NB4 (cell line): ENCODE measurements around the gene NT5DC4.

Source experiments
- MAX ChIP-seq: IDR thresholded peaks from 2 replicates; pipeline ENCODE4 v1.6.1; 2011; ENCODE audit warnings: low read depth, low read length
- MYC ChIP-seq: IDR thresholded peaks from 2 replicates; pipeline ENCODE4 v1.6.1; 2011; ENCODE audit warnings: low read depth, low read length
- POLR2A ChIP-seq: IDR thresholded peaks from 2 replicates; pipeline ENCODE4 v1.6.1; 2011; ENCODE audit warnings: mild to moderate bottlenecking; ENCODE audit not compliant: insufficient read length; ENCODE audit errors: extremely low read depth
- TF ChIP-seq, protein P1 (sequence below): IDR thresholded peaks from one replicate; pipeline ENCODE4 v1.5.1; 2012; ENCODE audit warnings: low read depth, low read length

DNA sequence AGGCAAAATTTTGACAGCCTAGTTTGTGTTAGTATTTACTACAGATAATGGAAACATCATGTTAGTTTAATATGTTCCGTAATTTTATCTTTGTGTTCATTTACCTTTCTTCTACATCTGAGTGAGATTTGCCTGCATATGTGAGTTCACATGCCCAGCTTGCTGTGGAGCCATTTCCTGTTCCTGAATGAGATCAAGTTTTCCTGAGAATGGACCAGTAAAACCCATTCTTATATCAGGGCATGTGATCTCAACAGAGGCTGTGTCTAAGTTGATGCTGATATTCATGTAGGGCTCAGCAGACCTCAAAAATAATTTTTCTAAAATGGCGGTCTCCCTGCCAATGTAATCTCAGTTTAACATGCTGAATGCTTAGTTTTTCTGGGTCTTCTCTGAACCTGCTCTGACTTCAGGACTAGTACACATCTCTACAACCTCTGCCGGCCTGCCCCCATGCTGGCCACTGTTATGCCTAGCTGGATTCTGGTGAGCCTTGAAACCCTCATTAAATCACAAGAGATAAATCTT is 62.4 kb downstream of the NT5DC4 start:
- TF ChIP-seq MAX (no peak), POLR2A (no peak), MYC (no peak)
- TF ChIP-seq, protein P1, sequence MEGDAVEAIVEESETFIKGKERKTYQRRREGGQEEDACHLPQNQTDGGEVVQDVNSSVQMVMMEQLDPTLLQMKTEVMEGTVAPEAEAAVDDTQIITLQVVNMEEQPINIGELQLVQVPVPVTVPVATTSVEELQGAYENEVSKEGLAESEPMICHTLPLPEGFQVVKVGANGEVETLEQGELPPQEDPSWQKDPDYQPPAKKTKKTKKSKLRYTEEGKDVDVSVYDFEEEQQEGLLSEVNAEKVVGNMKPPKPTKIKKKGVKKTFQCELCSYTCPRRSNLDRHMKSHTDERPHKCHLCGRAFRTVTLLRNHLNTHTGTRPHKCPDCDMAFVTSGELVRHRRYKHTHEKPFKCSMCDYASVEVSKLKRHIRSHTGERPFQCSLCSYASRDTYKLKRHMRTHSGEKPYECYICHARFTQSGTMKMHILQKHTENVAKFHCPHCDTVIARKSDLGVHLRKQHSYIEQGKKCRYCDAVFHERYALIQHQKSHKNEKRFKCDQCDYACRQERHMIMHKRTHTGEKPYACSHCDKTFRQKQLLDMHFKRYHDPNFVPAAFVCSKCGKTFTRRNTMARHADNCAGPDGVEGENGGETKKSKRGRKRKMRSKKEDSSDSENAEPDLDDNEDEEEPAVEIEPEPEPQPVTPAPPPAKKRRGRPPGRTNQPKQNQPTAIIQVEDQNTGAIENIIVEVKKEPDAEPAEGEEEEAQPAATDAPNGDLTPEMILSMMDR = no peak
